ENCODE data around the gene CACNG8.
"Not testable (repeated sequence)": the region's sequence is repeated elsewhere in the genome, so short reads cannot be mapped to it uniquely, and the experiment has no call there.

CACNG8 gene

DNA sequence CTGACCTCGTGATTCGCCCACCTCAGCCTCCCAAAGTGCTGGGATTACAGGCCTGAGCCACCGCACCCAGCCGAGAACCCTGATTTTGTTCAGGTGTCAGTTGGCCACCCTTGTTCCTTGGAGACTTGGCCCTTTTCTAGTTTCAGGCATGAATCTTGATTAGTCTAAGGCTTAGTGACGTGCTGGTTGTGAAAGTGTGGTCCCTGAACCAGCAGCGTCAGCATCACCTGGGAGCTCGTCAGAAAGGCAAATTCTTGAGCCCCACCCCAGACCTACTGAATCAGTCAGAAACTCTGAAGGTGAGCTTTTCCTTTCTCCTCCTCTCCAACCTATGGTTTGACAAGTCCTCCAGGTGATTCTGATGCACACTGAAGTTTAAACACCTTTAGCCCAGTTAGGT is 63.9 kb downstream of the CACNG8 start:
- DNase-seq (ENCODE audit: low read depth in 2 of 2), result no peak
- TF ChIP-seq, protein P1, sequence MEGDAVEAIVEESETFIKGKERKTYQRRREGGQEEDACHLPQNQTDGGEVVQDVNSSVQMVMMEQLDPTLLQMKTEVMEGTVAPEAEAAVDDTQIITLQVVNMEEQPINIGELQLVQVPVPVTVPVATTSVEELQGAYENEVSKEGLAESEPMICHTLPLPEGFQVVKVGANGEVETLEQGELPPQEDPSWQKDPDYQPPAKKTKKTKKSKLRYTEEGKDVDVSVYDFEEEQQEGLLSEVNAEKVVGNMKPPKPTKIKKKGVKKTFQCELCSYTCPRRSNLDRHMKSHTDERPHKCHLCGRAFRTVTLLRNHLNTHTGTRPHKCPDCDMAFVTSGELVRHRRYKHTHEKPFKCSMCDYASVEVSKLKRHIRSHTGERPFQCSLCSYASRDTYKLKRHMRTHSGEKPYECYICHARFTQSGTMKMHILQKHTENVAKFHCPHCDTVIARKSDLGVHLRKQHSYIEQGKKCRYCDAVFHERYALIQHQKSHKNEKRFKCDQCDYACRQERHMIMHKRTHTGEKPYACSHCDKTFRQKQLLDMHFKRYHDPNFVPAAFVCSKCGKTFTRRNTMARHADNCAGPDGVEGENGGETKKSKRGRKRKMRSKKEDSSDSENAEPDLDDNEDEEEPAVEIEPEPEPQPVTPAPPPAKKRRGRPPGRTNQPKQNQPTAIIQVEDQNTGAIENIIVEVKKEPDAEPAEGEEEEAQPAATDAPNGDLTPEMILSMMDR (IDR thresholded peaks at IDR 0.05; ENCODE audit: low read depth, low read length), result no peak
- H3K4me3 ChIP-seq (replicated peaks in 1 of 2; ENCODE audit: low read depth in 2 of 2, low read length in 2 of 2), result no peak overlapping the region

- TF ChIP-seq, protein P1 (IDR thresholded peaks at IDR 0.05; ENCODE audit: low read depth, low read length), result no peak
- DNase-seq (ENCODE audit: low read depth in 2 of 2), result no peak
- H3K4me3 ChIP-seq (replicated peaks in 1 of 2; ENCODE audit: low read depth in 2 of 2, low read length in 2 of 2), result no peak overlapping the region
Measured at GRCh38 chr19:54029301-54029700, 66.6 kb downstream of the CACNG8 start.

GRCh38 chr19:54029930-54030490 is 67.3 kb downstream of the CACNG8 start:
- H3K4me3 ChIP-seq (replicated peaks in 1 of 2; ENCODE audit: low read depth in 2 of 2, low read length in 2 of 2), result no peak overlapping the region
- TF ChIP-seq, protein P1 (IDR thresholded peaks at IDR 0.05; ENCODE audit: low read depth, low read length), result peak; percentile 72
- peak; percentile 79 to 81 for DNase-seq (ENCODE audit: low read depth in 2 of 2)

DNA sequence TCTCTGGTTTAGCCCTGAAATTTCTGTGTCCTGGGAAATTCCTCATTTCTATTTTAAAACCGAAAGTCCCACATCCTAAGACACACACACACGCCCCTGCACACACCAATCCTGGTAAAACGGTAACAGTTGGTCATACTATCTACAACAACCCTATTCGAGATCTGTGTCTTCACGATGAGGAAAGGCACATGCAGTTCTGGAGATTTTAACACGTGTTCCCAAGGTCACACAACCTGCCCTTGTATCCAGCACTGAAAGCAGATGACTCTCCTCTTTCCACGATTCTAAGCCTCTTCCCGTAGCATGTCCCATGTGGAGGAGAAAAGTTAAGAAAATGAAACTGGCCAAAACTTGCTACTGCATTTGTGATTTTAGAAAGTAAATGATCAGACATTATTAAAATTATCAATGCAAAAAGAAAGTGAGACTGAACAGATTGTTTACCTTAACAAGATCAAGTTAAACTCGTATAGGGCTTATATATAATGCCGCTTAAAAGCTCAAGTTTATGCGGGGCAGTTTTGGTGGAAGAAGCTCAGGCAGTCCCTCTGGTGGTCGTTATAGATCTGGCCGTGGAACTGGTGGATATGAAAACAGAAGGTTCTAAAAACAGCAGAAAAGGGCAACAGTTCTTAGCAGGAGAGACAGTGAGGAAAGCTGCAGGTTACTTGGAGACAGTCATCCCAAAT is 68.3 kb downstream of the CACNG8 start:
- TF ChIP-seq, protein P1 (IDR thresholded peaks at IDR 0.05; ENCODE audit: low read depth, low read length), result peak; percentile 49
- H3K4me3 ChIP-seq (replicated peaks in 1 of 2; ENCODE audit: low read depth in 2 of 2, low read length in 2 of 2), result no peak overlapping the region
- peak; percentile 41 to 48 for DNase-seq (ENCODE audit: low read depth in 2 of 2)

- DNase-seq (ENCODE audit: low read depth in 2 of 2), result peak; percentile 88 to 95
Measured at GRCh38 chr19:54035215-54036178, 72.8 kb downstream of the CACNG8 start.

DNA sequence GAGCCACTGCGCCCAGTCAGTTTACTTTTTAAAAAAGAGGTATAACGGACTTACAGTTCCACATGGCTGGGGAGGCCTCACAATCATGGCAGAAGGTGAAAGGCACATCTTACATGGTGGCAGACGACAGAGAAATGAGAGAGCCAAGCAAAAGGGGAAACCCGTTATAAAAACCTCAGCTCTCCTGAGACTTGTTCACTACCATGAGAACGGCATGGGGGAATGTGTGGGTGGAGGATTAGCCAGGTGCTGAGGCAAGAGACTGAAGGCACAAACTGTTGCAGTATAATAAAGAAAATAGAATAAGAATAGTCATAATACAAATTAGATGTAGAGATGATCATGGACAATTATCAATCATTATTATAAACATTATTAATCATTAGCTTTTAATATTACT is 73.8 kb downstream of the CACNG8 start:
- DNase-seq (ENCODE audit: low read depth in 2 of 2), result peak in 1 of 2 donors; percentile 52
- not testable (repeated sequence) for H3K4me3 ChIP-seq (replicated peaks in 1 of 2; ENCODE audit: low read depth in 2 of 2, low read length in 2 of 2)

More at GRCh38 chr19:54035215-54036178, 72.8 kb downstream of the CACNG8 start:
- TF ChIP-seq, protein P1 (IDR thresholded peaks at IDR 0.05; ENCODE audit: low read depth, low read length), result no peak
- no peak overlapping the region for H3K4me3 ChIP-seq (replicated peaks in 1 of 2; ENCODE audit: low read depth in 2 of 2, low read length in 2 of 2)

Measured in cardiac fibroblast (primary cell).